GM19467 (cell line): Measurements from ENCODE around the gene SNX20.

Experiments
- ATAC-seq: cut with Tn5 transposase; IDR thresholded peaks from one replicate; pipeline ENCODE4 v1.9.1; 2021; ENCODE audit warnings: mild to moderate bottlenecking, moderate library complexity; ENCODE audit not compliant: unreplicated experiment

SNX20 gene

GRCh38 chr16:50681021-50681885 lies at the start of gene SNX20:
Gene SNX20 (minus strand): TSS chr16:50681312. CDS start chr16:50677526, 3,786 bp downstream.
- peak; percentile 51 for ATAC-seq

GRCh38 chr16:50724306-50724705 lies 43.2 kb upstream of the SNX20 start:
- ATAC-seq = no peak

- ATAC-seq = no peak
Observed at GRCh38 chr16:50722960-50723359, 41.8 kb upstream of the SNX20 start.

- no peak for ATAC-seq
Observed at GRCh38 chr16:50722405-50722737, 41.3 kb upstream of the SNX20 start.

- ATAC-seq = no peak
Observed at GRCh38 chr16:50721549-50722404, 40.7 kb upstream of the SNX20 start.

- ATAC-seq = no peak
Observed at GRCh38 chr16:50719401-50720337, 38.6 kb upstream of the SNX20 start.

GRCh38 chr16:50718761-50719400 lies 37.8 kb upstream of the SNX20 start:
- no peak for ATAC-seq

GRCh38 chr16:50718061-50718760 lies 37.1 kb upstream of the SNX20 start:
- ATAC-seq = no peak

GRCh38 chr16:50717494-50717893 lies 36.4 kb upstream of the SNX20 start:
- ATAC-seq = no peak

GRCh38 chr16:50717091-50717490 lies 36.0 kb upstream of the SNX20 start:
- ATAC-seq = no peak

- ATAC-seq = no peak
Observed at GRCh38 chr16:50712956-50713355, 31.8 kb upstream of the SNX20 start.

GRCh38 chr16:50712560-50712898 lies 31.4 kb upstream of the SNX20 start:
- no peak for ATAC-seq

GRCh38 chr16:50711862-50712559 lies 30.9 kb upstream of the SNX20 start:
- ATAC-seq = no peak

- no peak for ATAC-seq
Observed at GRCh38 chr16:50711040-50711439, 29.9 kb upstream of the SNX20 start.

GRCh38 chr16:50709980-50710379 lies 28.9 kb upstream of the SNX20 start:
- ATAC-seq = no peak

- peak; percentile 57 for ATAC-seq
Observed at GRCh38 chr16:50709061-50709684, 28.1 kb upstream of the SNX20 start.

GRCh38 chr16:50708373-50709060 lies 27.4 kb upstream of the SNX20 start:
- no peak for ATAC-seq

GRCh38 chr16:50706250-50706649 lies 25.1 kb upstream of the SNX20 start:
- no peak for ATAC-seq
